Suprapubic skin (tissue), 4 donors: ENCODE measurements around the gene VTI1A. TPM values are rescaled to one million over a fixed set of nuclear protein-coding genes. Genes with fewer than 3 reads are reported as not detected.

Experiments
- DNase-seq, 2 donors: peaks; one replicate each; pipeline ENCODE4 v3.0.0-alpha.2; 2019; ENCODE audit warnings: low spot score in 2 of 2
- H3K27ac ChIP-seq: fragments of 200-600 bp; sonication (generic); one replicate; pipeline ENCODE4 v1.5.1; 2019
- H3K27me3 ChIP-seq: fragments of 200-600 bp; sonication (generic); one replicate; pipeline ENCODE4 v1.5.1; 2019
- H3K36me3 ChIP-seq: fragments of 200-600 bp; sonication (generic); one replicate; pipeline ENCODE4 v1.5.1; 2019
- H3K4me1 ChIP-seq: fragments of 200-600 bp; sonication (generic); one replicate; pipeline ENCODE4 v1.5.1; 2019
- H3K4me3 ChIP-seq: fragments of 200-600 bp; sonication (generic); one replicate; pipeline ENCODE4 v1.5.1; 2019; ENCODE audit warnings: mild to moderate bottlenecking
- H3K9me3 ChIP-seq: fragments of 200-600 bp; sonication (generic); one replicate; pipeline ENCODE4 v1.5.1; 2019
- EP300 ChIP-seq: sonication (generic); formaldehyde crosslinking; IDR thresholded peaks from one replicate; pipeline ENCODE4 v1.6.1; 2017; ENCODE audit warnings: antibody characterized with exemption
- POLR2A ChIP-seq, 2 donors: fragments of 450-650 bp; IDR thresholded peaks; one replicate each; pipeline ENCODE4 v1.6.1; 2017; ENCODE audit warnings: antibody characterized with exemption in 2 of 2, mild to moderate bottlenecking in 2 of 2, moderate library complexity in 2 of 2
- POLR2AphosphoS5 ChIP-seq, 3 donors: sonication (generic); formaldehyde crosslinking; IDR thresholded peaks; one replicate each; pipeline ENCODE4 v1.6.1; 2017; ENCODE audit warnings: antibody characterized with exemption in 3 of 3
- WGBS: methylation state at CpG from one replicate; pipeline ENCODE4 v1.1.5; 2018; 5-methylcytosine and 5-hydroxymethylcytosine counted together
- total RNA-seq, 4 donors: library from RNA; depleted of rRNA; stranded (reverse); fragments of >200 nt; gene quantifications; one replicate each; pipeline ENCODE4 v1.1.0, GENCODE V29; 2016
- TF ChIP-seq, protein P1 (sequence below), 2 donors: fragments of 200-600 bp in 1 of 2; fragments of 450-650 bp in 1 of 2; sonication (generic) in 1 of 2; IDR thresholded peaks; one replicate each; pipeline ENCODE4 v1.5.1; 2016 to 2019; ENCODE audit warnings: antibody characterized with exemption in 2 of 2, mild to moderate bottlenecking in 1 of 2, moderate library complexity in 1 of 2

The VTI1A gene
- total RNA-seq, 4 donors from 2014 or later, result 43.0 to 81.0 (median 49.2) TPM

DNA sequence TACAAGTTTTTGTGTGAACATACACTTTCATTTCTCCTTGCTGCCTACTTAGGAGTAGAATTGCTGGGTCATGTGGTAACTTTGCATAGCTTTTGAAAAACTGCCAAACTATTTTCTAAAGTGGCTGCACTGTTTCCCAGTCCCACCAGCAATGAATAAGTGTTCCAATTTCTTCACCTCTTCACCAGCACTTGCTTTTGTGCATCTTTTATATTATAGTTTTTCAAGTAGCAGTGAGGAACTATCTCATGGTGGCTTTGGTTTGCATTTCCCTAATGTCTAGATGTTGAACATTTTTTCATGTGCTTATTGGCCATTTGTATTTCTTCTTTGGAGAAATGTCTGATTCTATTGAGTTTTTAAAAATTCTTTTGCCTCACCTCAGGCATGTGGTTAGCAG is 273.2 kb downstream of the VTI1A start:
- Histone ChIP-seq H3K4me1 (no peaks in the 10 kb centered on the region), H3K27ac (no peak overlapping the region)

DNA sequence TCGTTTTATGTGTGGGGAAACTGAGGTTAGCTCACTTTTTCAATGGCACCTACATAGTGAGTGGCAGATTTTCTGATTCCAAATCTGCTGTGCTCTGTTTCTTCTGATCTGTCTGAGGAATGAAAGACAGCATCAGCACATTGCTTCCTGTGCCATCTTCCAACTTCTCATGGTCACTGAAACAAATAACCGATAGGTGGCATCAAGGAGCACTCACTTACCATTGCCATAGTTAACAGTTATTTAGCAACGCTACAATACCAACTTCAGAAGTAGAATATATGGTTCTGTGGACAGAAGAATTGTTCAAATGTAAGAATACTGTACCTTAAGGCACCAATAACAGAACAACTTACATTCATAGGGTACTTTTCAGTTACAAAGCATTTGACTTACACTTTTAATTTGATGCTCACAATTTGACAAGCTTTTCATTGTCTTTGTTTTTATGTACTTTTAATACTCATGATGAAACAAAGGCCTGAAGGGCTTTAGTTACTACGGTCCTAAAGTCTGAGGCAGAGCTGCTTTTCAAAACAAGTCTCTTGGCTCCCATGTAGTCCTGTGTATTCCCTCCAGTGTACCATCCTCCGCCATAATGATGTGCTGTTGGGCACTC is 274.2 kb downstream of the VTI1A start:
- Histone ChIP-seq H3K9me3 (no peaks in the 10 kb centered on the region), H3K36me3 (no peaks in the 10 kb centered on the region), H3K4me3 (no peak overlapping the region), H3K27ac (no peak overlapping the region), H3K4me1 (no peaks in the 10 kb centered on the region), H3K27me3 (no peaks in the 10 kb centered on the region)
- WGBS, result 61% methylated on average over 5 of the region's 5 CpGs
- DNase-seq, result no peak
- TF ChIP-seq POLR2AphosphoS5 (IDR thresholded peaks at IDR 0.05), result no peak
- TF ChIP-seq, protein P1, sequence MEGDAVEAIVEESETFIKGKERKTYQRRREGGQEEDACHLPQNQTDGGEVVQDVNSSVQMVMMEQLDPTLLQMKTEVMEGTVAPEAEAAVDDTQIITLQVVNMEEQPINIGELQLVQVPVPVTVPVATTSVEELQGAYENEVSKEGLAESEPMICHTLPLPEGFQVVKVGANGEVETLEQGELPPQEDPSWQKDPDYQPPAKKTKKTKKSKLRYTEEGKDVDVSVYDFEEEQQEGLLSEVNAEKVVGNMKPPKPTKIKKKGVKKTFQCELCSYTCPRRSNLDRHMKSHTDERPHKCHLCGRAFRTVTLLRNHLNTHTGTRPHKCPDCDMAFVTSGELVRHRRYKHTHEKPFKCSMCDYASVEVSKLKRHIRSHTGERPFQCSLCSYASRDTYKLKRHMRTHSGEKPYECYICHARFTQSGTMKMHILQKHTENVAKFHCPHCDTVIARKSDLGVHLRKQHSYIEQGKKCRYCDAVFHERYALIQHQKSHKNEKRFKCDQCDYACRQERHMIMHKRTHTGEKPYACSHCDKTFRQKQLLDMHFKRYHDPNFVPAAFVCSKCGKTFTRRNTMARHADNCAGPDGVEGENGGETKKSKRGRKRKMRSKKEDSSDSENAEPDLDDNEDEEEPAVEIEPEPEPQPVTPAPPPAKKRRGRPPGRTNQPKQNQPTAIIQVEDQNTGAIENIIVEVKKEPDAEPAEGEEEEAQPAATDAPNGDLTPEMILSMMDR (IDR thresholded peaks at IDR 0.05), result peak; percentile 36 to 52

More for the DNA sequence above, 273.2 kb downstream of the VTI1A start:
- Histone ChIP-seq H3K4me3 (no peak overlapping the region), H3K9me3 (no peaks in the 10 kb centered on the region), H3K36me3 (no peaks in the 10 kb centered on the region), H3K27me3 (no peaks in the 10 kb centered on the region)
- TF ChIP-seq, protein P1 (IDR thresholded peaks at IDR 0.05), result no peak
- TF ChIP-seq POLR2A (IDR thresholded peaks at IDR 0.05) (no peak), POLR2AphosphoS5 (IDR thresholded peaks at IDR 0.05) (no peak), EP300 (no peak)
- DNase-seq, result no peak

DNA sequence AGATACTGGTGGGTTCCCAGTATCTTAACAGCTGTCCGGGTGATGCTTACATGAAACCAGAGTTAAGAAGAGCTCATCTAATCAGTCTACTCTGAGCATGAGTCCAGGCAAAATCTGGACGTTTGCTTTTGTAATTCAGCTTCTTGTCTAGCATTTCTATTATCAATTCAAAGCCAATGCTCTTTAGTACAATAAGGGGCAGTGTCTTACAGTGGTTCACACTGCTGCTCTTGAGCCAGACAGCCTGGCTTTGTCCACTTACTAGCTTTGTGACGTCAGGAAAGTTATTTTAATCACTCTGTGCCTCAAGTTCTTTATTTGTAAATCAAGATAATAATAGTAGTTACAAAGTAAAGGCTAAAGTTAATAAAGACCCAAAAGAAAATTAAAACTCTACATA is 275.7 kb downstream of the VTI1A start:
- Histone ChIP-seq H3K27ac (no peak overlapping the region), H3K36me3 (no peaks in the 10 kb centered on the region), H3K4me1 (no peaks in the 10 kb centered on the region), H3K9me3 (no peaks in the 10 kb centered on the region), H3K4me3 (no peak overlapping the region), H3K27me3 (no peaks in the 10 kb centered on the region)
- DNase-seq, result no peak
- TF ChIP-seq POLR2A (IDR thresholded peaks at IDR 0.05) (no peak), POLR2AphosphoS5 (IDR thresholded peaks at IDR 0.05) (no peak), EP300 (no peak)
- TF ChIP-seq, protein P1 (IDR thresholded peaks at IDR 0.05), result no peak
- 82% methylated on average over 3 of the region's 3 CpGs for WGBS

DNA sequence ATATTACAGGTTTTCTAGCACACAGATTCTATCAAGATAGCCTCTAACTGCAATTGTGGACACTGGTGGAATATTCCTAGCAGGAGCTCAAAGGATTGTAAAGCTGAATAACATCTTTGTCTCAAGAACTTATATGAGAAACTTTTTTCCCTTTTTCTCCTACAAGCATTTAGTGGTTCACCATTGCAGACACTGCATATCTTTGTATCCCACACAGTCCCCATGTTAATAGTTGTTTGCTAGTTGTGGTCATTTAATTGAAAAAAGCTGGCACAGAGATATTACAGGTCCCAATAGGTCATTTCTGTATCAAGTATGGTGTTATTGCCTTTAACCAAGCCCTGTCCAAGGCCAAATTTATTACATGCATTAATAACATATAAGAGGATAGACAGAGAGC is 276.9 kb downstream of the VTI1A start:
- Histone ChIP-seq H3K9me3 (no peaks in the 10 kb centered on the region), H3K36me3 (no peaks in the 10 kb centered on the region), H3K27me3 (no peaks in the 10 kb centered on the region), H3K4me1 (no peaks in the 10 kb centered on the region), H3K4me3 (no peak overlapping the region), H3K27ac (no peak overlapping the region)
- TF ChIP-seq, protein P1 (IDR thresholded peaks at IDR 0.05), result no peak
- TF ChIP-seq POLR2AphosphoS5 (IDR thresholded peaks at IDR 0.05) (no peak), POLR2A (IDR thresholded peaks at IDR 0.05) (no peak), EP300 (no peak)
- no peak for DNase-seq

DNA sequence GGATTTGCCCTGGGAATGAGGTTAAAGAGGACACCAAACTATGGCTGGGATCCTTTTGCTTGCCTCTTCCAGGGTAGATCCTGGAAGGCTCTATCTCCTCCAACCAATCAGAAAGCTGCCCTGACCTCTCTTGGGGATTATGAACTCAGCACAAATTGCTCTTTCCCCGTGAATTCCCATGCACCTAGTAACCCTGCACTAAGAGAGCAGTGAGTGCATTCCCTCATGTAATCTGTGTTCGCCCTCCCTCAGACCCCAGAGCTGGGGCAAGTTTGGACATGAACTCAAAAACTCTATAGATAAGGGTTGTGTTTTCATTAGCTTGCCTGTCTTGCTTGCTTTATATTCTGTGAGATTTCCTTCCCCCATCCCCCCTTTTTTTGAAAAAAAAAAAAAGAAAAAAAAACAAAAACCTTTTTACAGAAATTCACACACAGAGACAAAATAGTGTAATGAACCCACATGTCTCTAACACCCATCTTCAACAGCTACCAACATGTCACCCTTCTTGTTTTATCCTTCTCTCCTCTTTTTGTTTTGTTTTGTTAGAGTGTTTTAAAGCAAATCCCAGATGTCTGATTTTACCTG is 277.5 kb downstream of the VTI1A start:
- Histone ChIP-seq H3K27ac (no peak overlapping the region), H3K9me3 (no peaks in the 10 kb centered on the region), H3K36me3 (no peaks in the 10 kb centered on the region), H3K4me1 (no peaks in the 10 kb centered on the region), H3K27me3 (no peaks in the 10 kb centered on the region), H3K4me3 (no peak overlapping the region)
- no peak for DNase-seq
- TF ChIP-seq, protein P1 (IDR thresholded peaks at IDR 0.05), result no peak
- TF ChIP-seq POLR2AphosphoS5 (IDR thresholded peaks at IDR 0.05), result no peak
- no peak for TF ChIP-seq POLR2A (IDR thresholded peaks at IDR 0.05)
- no peak for TF ChIP-seq EP300
- WGBS, result 85% methylated on average over 2 of the region's 2 CpGs
